Hepatocyte (in vitro differentiated cells): ENCODE data around the gene KIF15. TPM values are rescaled to one million over a fixed set of nuclear protein-coding genes. Genes with fewer than 3 reads are reported as not detected.

Source experiments
- DNase-seq: peaks from one replicate; pipeline ENCODE4 v3.0.0-alpha.2; 2016; ENCODE audit warnings: low spot score
- H2AFZ ChIP-seq: fragments of 200-600 bp; sonication (generic); 2 replicates; pipeline ENCODE4 v1.6.0; 2016; ENCODE audit warnings: antibody characterized with exemption, mild to moderate bottlenecking
- H3K27ac ChIP-seq: fragments of 200-600 bp; sonication (generic); 2 replicates; pipeline ENCODE4 v1.5.1; 2016; ENCODE audit warnings: mild to moderate bottlenecking
- H3K27me3 ChIP-seq: fragments of 200-600 bp; sonication (generic); 2 replicates; pipeline ENCODE4 v1.6.1; 2016
- H3K36me3 ChIP-seq: fragments of 200-600 bp; sonication (generic); replicated peaks from 2 replicates; pipeline ENCODE4 v1.5.1; 2016; ENCODE audit warnings: low read depth; ENCODE audit not compliant: insufficient read depth
- H3K4me1 ChIP-seq: fragments of 200-600 bp; sonication (generic); 2 replicates; pipeline ENCODE4 v1.5.1; 2016; ENCODE audit warnings: mild to moderate bottlenecking, moderate library complexity; ENCODE audit not compliant: insufficient read depth
- H3K4me2 ChIP-seq: fragments of 200-600 bp; sonication (generic); 2 replicates; pipeline ENCODE4 v1.6.0; 2016
- H3K4me3 ChIP-seq: fragments of 200-600 bp; sonication (generic); 2 replicates; pipeline ENCODE4 v1.5.1; 2016; ENCODE audit warnings: mild to moderate bottlenecking
- H3K79me2 ChIP-seq: fragments of 200-600 bp; sonication (generic); 2 replicates; pipeline ENCODE4 v1.6.0; 2017; ENCODE audit warnings: mild to moderate bottlenecking
- H3K9me2 ChIP-seq: fragments of 200-600 bp; sonication (generic); replicated peaks from 2 replicates; pipeline ENCODE4 v1.6.0; 2017; ENCODE audit warnings: mild to moderate bottlenecking; ENCODE audit not compliant: insufficient read depth
- H3K9me3 ChIP-seq: fragments of 200-600 bp; sonication (generic); 2 replicates; pipeline ENCODE4 v1.5.1; 2016; ENCODE audit warnings: low read depth, mild to moderate bottlenecking
- H4K20me1 ChIP-seq: fragments of 200-600 bp; sonication (generic); 2 replicates; pipeline ENCODE4 v1.6.0; 2016; ENCODE audit warnings: mild to moderate bottlenecking; ENCODE audit not compliant: insufficient read depth, poor library complexity, severe bottlenecking
- CTCF ChIP-seq: fragments of 200-600 bp; sonication (generic); IDR thresholded peaks from 2 replicates; pipeline ENCODE4 v1.5.1; 2016; ENCODE audit warnings: antibody characterized with exemption, mild to moderate bottlenecking; ENCODE audit not compliant: poor library complexity
- EZH2 ChIP-seq: fragments of 200-600 bp; sonication (generic); IDR thresholded peaks from 2 replicates; pipeline ENCODE4 v1.6.1; 2016; ENCODE audit warnings: antibody characterized with exemption, mild to moderate bottlenecking, borderline replicate concordance
- EZH2phosphoT487 ChIP-seq: fragments of 200-600 bp; sonication (generic); IDR thresholded peaks from one replicate; pipeline ENCODE4 v1.6.1; 2018; ENCODE audit warnings: antibody characterized with exemption, mild to moderate bottlenecking, low read depth, moderate library complexity; ENCODE audit not compliant: unreplicated experiment, severe bottlenecking
- WGBS: methylation state at CpG from one replicate; pipeline ENCODE4 v1.1.6; 2016; ENCODE audit warnings: low lambda C conversion rate; ENCODE audit errors: missing lambda C conversion rate; 5-methylcytosine and 5-hydroxymethylcytosine counted together
- polyA plus RNA-seq: library from polyadenylated mRNA; unstranded; fragments of >200 nt; fragmentation: Nextera tagmentation; extraction: Ambion mirVana; gene quantifications from 2 replicates; pipeline ENCODE4 v1.2.1, GENCODE V29; 2016
- total RNA-seq: library from RNA; depleted of rRNA; stranded (reverse); fragments of >200 nt; gene quantifications from 2 replicates; pipeline ENCODE4 v1.2.3, GENCODE V29; 2014

KIF15 gene
- total and polyA plus RNA-seq, 2 experiments from 2014 or later, result 2.6 to 4.1 TPM

- Histone ChIP-seq H3K27me3 (no peaks in the 10 kb centered on the region), H3K4me2 (peak overlapping the region; percentile 91), H3K79me2 (peaks cover 74% of the 10 kb centered on the region), H3K27ac (no peak overlapping the region), H2AFZ (peak overlapping the region; percentile 86), H3K9me2 (no peaks in the 10 kb centered on the region), H3K9me3 (peaks cover 8% of the 10 kb centered on the region), H3K4me1 (peaks cover 3% of the 10 kb centered on the region), H3K36me3 (no peaks in the 10 kb centered on the region), H4K20me1 (no peaks in the 10 kb centered on the region), H3K4me3 (no peak overlapping the region)
- DNase-seq, result no peak
- TF ChIP-seq EZH2phosphoT487, result no peak
- TF ChIP-seq EZH2, result no peak
- TF ChIP-seq CTCF, result no peak
- WGBS, result 52% methylated on average over 5 of the region's 5 CpGs
Observed at GRCh38 chr3:44762690-44763089, 1.1 kb downstream of the KIF15 start.

GRCh38 chr3:44764248-44764647 lies 2.7 kb downstream of the KIF15 start:
- no peaks in the 10 kb centered on the region for H3K36me3 ChIP-seq
- H3K27me3 ChIP-seq, result no peaks in the 10 kb centered on the region
- no peak overlapping the region for H3K4me2 ChIP-seq
- H3K79me2 ChIP-seq, result peaks cover 60% of the 10 kb centered on the region
- peaks cover 3% of the 10 kb centered on the region for H3K9me3 ChIP-seq
- H3K4me1 ChIP-seq, result peaks cover 3% of the 10 kb centered on the region
- H2AFZ ChIP-seq, result no peak overlapping the region
- H3K4me3 ChIP-seq, result no peak overlapping the region
- no peak for DNase-seq
- H4K20me1 ChIP-seq, result no peaks in the 10 kb centered on the region
- TF ChIP-seq EZH2 (no peak), CTCF (no peak), EZH2phosphoT487 (no peak)
- no peak overlapping the region for H3K27ac ChIP-seq
- H3K9me2 ChIP-seq, result no peaks in the 10 kb centered on the region

GRCh38 chr3:44771424-44772098 lies 10.0 kb downstream of the KIF15 start:
- H3K9me3 ChIP-seq, result peaks cover 7% of the 10 kb centered on the region
- H3K4me3 ChIP-seq, result no peak overlapping the region
- TF ChIP-seq EZH2 (no peak), EZH2phosphoT487 (no peak), CTCF (no peak)
- no peaks in the 10 kb centered on the region for H3K27me3 ChIP-seq
- 95% methylated on average over 1 of the region's 1 CpG for WGBS
- no peak for DNase-seq
- no peak overlapping the region for H3K4me2 ChIP-seq
- peaks cover 10% of the 10 kb centered on the region for H3K79me2 ChIP-seq
- no peak overlapping the region for H2AFZ ChIP-seq
- H3K9me2 ChIP-seq, result no peaks in the 10 kb centered on the region
- no peak overlapping the region for H3K27ac ChIP-seq
- H4K20me1 ChIP-seq, result no peaks in the 10 kb centered on the region
- H3K4me1 ChIP-seq, result no peaks in the 10 kb centered on the region
- H3K36me3 ChIP-seq, result no peaks in the 10 kb centered on the region

- no peaks in the 10 kb centered on the region for H4K20me1 ChIP-seq
- no peak overlapping the region for H3K4me2 ChIP-seq
- H3K9me3 ChIP-seq, result peaks cover 7% of the 10 kb centered on the region
- H3K36me3 ChIP-seq, result no peaks in the 10 kb centered on the region
- peaks cover 7% of the 10 kb centered on the region for H3K79me2 ChIP-seq
- 100% methylated on average over 1 of the region's 1 CpG for WGBS
- DNase-seq, result no peak
- no peak overlapping the region for H2AFZ ChIP-seq
- no peak overlapping the region for H3K27ac ChIP-seq
- no peaks in the 10 kb centered on the region for H3K4me1 ChIP-seq
- H3K9me2 ChIP-seq, result no peaks in the 10 kb centered on the region
- no peak for TF ChIP-seq EZH2
- no peak for TF ChIP-seq EZH2phosphoT487
- TF ChIP-seq CTCF, result no peak
- no peak overlapping the region for H3K4me3 ChIP-seq
- H3K27me3 ChIP-seq, result no peaks in the 10 kb centered on the region
Observed at GRCh38 chr3:44772099-44772442, 10.5 kb downstream of the KIF15 start.
